Stomach smooth muscle (tissue), 2 donors: ENCODE measurements around the gene MUC5B.
"Not testable (repeated sequence)": the region's sequence is repeated elsewhere in the genome, so short reads cannot be mapped to it uniquely, and the experiment has no call there.

Source experiments
- H3K27ac ChIP-seq: one replicate; pipeline ENCODE4 v1.7.0; 2013; ENCODE audit warnings: mild to moderate bottlenecking, low read length, inconsistent platforms
- H3K27me3 ChIP-seq, 2 donors: one replicate each; pipeline ENCODE4 v1.7.0; 2013; ENCODE audit warnings: low read length in 2 of 2; ENCODE audit not compliant: insufficient read depth in 2 of 2, control insufficient read depth in 1 of 2
- H3K36me3 ChIP-seq, 2 donors: one replicate each; pipeline ENCODE4 v1.7.0; 2013; ENCODE audit warnings: low read length in 2 of 2; ENCODE audit not compliant: control insufficient read depth in 2 of 2, insufficient read depth in 2 of 2
- H3K4me1 ChIP-seq: one replicate; pipeline ENCODE4 v1.7.0; 2013; ENCODE audit warnings: low read length; ENCODE audit not compliant: control insufficient read depth, insufficient read depth
- H3K4me3 ChIP-seq, 2 donors: one replicate each; pipeline ENCODE4 v1.7.0; 2013; ENCODE audit warnings: low read length in 2 of 2
- H3K9ac ChIP-seq, 2 donors: one replicate each; pipeline ENCODE4 v1.7.0; 2013; ENCODE audit warnings: low read length in 2 of 2, mild to moderate bottlenecking in 1 of 2
- H3K9me3 ChIP-seq, 2 donors: one replicate each; pipeline ENCODE4 v1.7.0; 2013; ENCODE audit warnings: low read length in 2 of 2; ENCODE audit not compliant: control insufficient read depth in 2 of 2
- donor health status: healthy.
- donor health status: Pancreatic carcinoma.

MUC5B gene

DNA sequence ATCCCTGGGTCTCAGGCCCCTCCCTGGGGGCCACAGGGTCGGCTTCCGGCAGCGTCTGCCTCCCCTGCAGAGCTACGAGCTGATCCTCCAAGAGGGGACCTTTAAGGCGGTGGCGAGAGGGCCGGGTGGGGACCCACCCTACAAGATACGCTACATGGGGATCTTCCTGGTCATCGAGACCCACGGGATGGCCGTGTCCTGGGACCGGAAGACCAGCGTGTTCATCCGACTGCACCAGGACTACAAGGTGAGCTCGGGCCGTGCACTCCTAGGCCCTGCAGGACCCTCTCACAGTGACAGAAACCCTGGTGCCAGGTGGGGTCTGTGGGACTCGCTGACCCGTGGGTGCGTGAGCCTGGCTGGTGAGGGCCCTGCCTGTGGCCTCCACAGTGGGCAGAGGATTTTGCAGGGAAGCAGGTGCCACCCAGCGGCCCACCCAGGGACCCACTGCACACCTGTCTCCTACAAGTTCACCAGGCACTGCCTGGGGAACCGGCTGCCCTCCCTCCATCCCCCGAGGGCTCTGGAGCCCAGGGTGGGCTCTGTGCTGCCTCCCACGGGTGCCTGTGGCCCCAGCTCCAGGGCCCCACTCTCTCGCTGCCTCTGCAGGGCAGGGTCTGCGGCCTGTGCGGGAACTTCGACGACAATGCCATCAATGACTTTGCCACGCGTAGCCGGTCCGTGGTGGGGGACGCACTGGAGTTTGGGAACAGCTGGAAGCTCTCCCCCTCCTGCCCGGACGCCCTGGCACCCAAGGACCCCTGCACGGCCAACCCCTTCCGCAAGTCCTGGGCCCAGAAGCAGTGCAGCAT lies 13.7 kb downstream of the MUC5B start:
- H3K4me1 ChIP-seq = no peaks in the 10 kb centered on the region
- peaks cover 0 to 2% of the 10 kb centered on the region in 2 donors for H3K27me3 ChIP-seq
- no peaks in the 10 kb centered on the region for H3K9me3 ChIP-seq
- no peak overlapping the region for H3K4me3 ChIP-seq
- no peak overlapping the region for H3K9ac ChIP-seq
- no peaks in the 10 kb centered on the region for H3K36me3 ChIP-seq
- no peak overlapping the region for H3K27ac ChIP-seq

DNA sequence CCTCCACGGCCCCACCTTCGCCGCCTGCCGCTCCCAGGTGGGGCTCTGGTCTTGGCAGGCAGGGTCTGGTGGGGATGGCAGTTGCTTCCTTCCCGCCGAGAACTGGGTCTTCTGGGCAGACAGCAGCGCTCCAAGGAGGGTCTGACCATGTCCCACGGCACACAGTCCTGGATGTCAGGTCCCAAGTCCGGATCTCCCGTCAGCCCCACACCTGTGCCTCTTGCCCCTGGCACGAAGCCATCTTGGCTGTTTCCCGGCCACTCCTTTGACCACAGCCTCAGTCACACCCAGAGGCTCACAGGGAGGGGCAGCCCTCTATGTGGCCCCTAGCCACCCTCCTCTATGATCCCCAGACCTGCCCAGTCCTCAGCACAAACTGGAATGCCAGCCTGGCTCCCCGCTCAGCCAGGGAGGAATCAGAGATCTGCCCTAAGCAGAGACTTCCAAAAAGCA lies 14.3 kb downstream of the MUC5B start:
- Histone ChIP-seq H3K27ac (no peak overlapping the region), H3K9ac (no peak overlapping the region), H3K27me3 (peaks cover 0 to 2% of the 10 kb centered on the region in 2 donors), H3K9me3 (no peaks in the 10 kb centered on the region), H3K36me3 (no peaks in the 10 kb centered on the region), H3K4me1 (no peaks in the 10 kb centered on the region), H3K4me3 (no peak overlapping the region)

DNA sequence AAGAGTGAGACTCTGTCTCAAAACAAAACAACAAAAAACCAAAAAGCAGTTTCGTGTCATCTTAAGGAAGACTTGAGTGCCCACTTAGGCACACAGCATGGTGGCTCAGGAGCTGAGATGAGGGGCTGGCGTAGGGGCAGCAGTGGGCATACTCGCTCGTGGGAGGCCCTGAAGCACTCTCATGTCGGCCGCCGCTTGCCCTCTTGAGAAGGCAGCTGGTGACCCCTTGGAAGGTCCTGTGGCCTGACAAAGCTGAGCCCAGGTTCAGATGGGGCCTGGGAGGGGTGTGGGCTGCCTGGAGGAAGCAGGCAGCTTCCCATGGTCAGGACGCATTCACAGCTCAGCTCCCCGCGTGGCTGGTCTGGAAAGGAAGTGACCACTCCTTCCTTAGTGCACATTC lies 15.0 kb downstream of the MUC5B start:
- H3K9ac ChIP-seq = no peak overlapping the region
- no peaks in the 10 kb centered on the region for H3K36me3 ChIP-seq
- H3K27me3 ChIP-seq = no peaks in the 10 kb centered on the region
- H3K4me3 ChIP-seq = no peak overlapping the region
- H3K4me1 ChIP-seq = no peaks in the 10 kb centered on the region
- H3K9me3 ChIP-seq = no peaks in the 10 kb centered on the region
- no peak overlapping the region for H3K27ac ChIP-seq

DNA sequence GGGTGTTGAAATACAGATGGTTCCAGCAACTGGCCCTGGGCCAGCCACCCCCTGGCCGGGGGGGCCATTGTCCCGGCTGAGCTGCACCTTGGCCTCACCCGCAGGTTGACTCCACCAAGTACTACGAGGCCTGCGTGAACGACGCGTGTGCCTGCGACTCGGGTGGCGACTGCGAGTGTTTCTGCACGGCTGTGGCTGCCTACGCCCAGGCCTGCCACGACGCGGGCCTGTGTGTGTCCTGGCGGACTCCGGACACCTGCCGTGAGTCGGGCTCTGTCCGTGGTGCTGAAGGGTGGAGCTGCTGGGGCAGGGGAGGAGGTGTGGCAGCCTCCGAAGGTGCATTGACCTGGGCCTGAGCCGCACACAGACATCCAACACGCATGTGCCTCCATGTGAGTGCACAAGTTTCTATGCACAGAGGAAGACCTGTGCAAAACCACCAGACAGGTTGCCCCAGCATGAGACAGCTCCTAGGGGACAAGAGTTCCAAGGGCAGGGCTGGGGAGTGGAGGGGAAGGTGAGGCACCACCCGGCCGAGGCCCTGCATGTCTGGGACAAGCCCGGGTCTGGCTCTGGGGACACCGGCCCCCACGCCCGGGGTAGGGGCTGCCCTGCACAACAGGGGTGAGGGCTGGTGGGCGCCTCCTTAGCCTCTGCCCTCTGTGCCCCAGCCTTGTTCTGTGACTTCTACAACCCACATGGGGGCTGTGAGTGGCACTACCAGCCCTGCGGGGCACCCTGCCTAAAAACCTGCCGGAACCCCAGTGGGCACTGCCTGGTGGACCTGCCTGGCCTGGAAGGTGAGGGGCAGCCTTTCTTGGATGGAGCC lies 16.1 kb downstream of the MUC5B start:
- Histone ChIP-seq H3K27me3 (no peaks in the 10 kb centered on the region), H3K4me1 (no peaks in the 10 kb centered on the region), H3K9me3 (no peaks in the 10 kb centered on the region), H3K9ac (no peak overlapping the region), H3K4me3 (no peak overlapping the region), H3K36me3 (no peaks in the 10 kb centered on the region), H3K27ac (no peak overlapping the region)

GRCh38 chr11:1239596-1240205 lies 16.8 kb downstream of the MUC5B start:
- H3K9me3 ChIP-seq = no peaks in the 10 kb centered on the region
- H3K4me3 ChIP-seq = no peak overlapping the region
- no peaks in the 10 kb centered on the region for H3K4me1 ChIP-seq
- H3K9ac ChIP-seq = no peak overlapping the region
- no peaks in the 10 kb centered on the region for H3K36me3 ChIP-seq
- H3K27me3 ChIP-seq = no peaks in the 10 kb centered on the region
- H3K27ac ChIP-seq = no peak overlapping the region

DNA sequence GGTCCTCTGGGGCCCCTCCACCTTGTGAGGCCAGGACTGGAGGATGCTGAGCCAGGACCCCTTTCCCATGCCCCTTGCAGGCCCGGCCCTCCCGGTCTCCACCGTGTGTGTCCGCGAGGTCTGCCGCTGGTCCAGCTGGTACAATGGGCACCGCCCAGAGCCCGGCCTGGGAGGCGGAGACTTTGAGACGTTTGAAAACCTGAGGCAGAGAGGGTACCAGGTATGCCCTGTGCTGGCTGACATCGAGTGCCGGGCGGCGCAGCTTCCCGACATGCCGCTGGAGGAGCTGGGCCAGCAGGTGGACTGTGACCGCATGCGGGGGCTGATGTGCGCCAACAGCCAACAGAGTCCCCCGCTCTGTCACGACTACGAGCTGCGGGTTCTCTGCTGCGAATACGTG lies 17.9 kb downstream of the MUC5B start:
- H3K4me1 ChIP-seq = no peaks in the 10 kb centered on the region

DNA sequence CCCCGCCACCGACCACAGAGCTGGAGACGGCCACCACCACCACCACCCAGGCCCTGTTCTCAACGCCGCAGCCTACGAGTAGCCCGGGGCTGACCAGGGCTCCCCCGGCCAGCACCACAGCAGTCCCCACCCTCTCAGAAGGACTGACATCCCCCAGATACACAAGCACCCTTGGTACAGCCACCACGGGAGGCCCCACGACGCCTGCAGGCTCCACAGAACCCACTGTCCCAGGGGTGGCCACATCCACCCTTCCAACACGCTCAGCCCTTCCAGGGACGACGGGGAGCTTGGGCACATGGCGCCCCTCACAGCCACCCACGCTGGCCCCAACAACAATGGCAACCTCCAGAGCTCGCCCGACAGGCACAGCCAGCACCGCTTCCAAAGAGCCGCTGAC lies 18.8 kb downstream of the MUC5B start:
- no peak overlapping the region for H3K9ac ChIP-seq
- H3K27ac ChIP-seq = no peak overlapping the region
- H3K4me1 ChIP-seq = no peaks in the 10 kb centered on the region
- H3K27me3 ChIP-seq = no peaks in the 10 kb centered on the region
- H3K4me3 ChIP-seq = no peak overlapping the region
- no peaks in the 10 kb centered on the region for H3K36me3 ChIP-seq
- no peaks in the 10 kb centered on the region for H3K9me3 ChIP-seq

More for the DNA sequence above, 17.9 kb downstream of the MUC5B start:
- Histone ChIP-seq H3K27ac (no peak overlapping the region), H3K36me3 (no peaks in the 10 kb centered on the region), H3K27me3 (no peaks in the 10 kb centered on the region), H3K9me3 (no peaks in the 10 kb centered on the region), H3K9ac (no peak overlapping the region), H3K4me3 (no peak overlapping the region)

DNA sequence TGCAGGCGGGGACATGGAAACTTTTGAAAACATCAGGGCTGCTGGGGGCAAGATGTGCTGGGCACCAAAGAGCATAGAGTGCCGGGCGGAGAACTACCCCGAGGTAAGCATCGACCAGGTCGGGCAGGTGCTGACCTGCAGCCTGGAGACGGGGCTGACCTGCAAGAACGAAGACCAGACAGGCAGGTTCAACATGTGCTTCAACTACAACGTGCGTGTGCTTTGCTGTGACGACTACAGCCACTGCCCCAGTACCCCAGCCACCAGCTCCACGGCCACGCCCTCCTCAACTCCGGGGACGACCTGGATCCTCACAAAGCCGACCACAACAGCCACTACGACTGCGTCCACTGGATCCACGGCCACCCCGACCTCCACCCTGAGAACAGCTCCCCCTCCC lies 19.4 kb downstream of the MUC5B start:
- Histone ChIP-seq H3K27me3 (no peaks in the 10 kb centered on the region), H3K27ac (no peak overlapping the region), H3K4me1 (no peaks in the 10 kb centered on the region), H3K9me3 (no peaks in the 10 kb centered on the region), H3K4me3 (no peak overlapping the region), H3K36me3 (no peaks in the 10 kb centered on the region), H3K9ac (no peak overlapping the region)

DNA sequence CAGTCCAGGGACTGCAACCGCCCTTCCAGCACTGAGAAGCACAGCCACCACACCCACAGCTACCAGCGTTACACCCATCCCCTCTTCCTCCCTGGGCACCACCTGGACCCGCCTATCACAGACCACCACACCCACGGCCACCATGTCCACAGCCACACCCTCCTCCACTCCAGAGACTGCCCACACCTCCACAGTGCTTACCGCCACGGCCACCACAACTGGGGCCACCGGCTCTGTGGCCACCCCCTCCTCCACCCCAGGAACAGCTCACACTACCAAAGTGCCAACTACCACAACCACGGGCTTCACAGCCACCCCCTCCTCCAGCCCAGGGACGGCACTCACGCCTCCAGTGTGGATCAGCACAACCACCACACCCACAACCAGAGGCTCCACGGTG lies 19.9 kb downstream of the MUC5B start:
- H3K4me1 ChIP-seq, H3K9ac ChIP-seq, H3K27me3 ChIP-seq, H3K27ac ChIP-seq, H3K36me3 ChIP-seq, H3K9me3 ChIP-seq, H3K4me3 ChIP-seq: not testable (repeated sequence)

GRCh38 chr11:1243521-1243920 lies 20.7 kb downstream of the MUC5B start:
- not testable (repeated sequence) for H3K4me3 ChIP-seq, H3K9ac ChIP-seq, H3K9me3 ChIP-seq, H3K27ac ChIP-seq, H3K27me3 ChIP-seq, H3K36me3 ChIP-seq, H3K4me1 ChIP-seq
